Mucosa of descending colon (tissue), 3 donors: ENCODE results near the gene IVNS1ABP. TPM values are rescaled to one million over a fixed set of nuclear protein-coding genes. Genes with fewer than 3 reads are reported as not detected.

ENCODE experiments used
- ATAC-seq: fragments of 200-7000 bp; cut with Tn5 transposase; one replicate; pipeline ENCODE4 v1.9.1; 2020; ENCODE audit warnings: mild to moderate bottlenecking, moderate library complexity
- DNase-seq, 3 donors: peaks; one replicate each; pipeline ENCODE4 v3.0.0-alpha.2; 2020
- H3K36me3 ChIP-seq: fragments of 200-600 bp; one replicate; pipeline ENCODE4 v1.8.0; 2021; ENCODE audit warnings: low read depth, mild to moderate bottlenecking
- H3K4me1 ChIP-seq: fragments of 200-600 bp; one replicate; pipeline ENCODE4 v1.8.0; 2021; ENCODE audit warnings: low read depth, mild to moderate bottlenecking
- H3K4me3 ChIP-seq: fragments of 200-600 bp; one replicate; pipeline ENCODE4 v1.8.0; 2021; ENCODE audit warnings: mild to moderate bottlenecking
- H3K9me3 ChIP-seq: fragments of 200-600 bp; one replicate; pipeline ENCODE4 v1.8.0; 2021; ENCODE audit warnings: mild to moderate bottlenecking
- CTCF ChIP-seq: fragments of 200-600 bp; IDR thresholded peaks from one replicate; pipeline ENCODE4 v1.8.0; 2022; ENCODE audit warnings: antibody characterized with exemption, mild to moderate bottlenecking
- intact Hi-C, 2 donors: fragments of 100-400 bp; cut with DNase I in 1 of 2; cut with micrococcal nuclease in 1 of 2; formaldehyde crosslinking; loops; one replicate each; pipeline versions ENCODE4 v1.11.0 to v1.11.1; 2022; cut with DNase I, micrococcal nuclease
- total RNA-seq, 3 donors: library from RNA; stranded (reverse); fragmentation: NEBNext Ultra II Directional in 2 of 3; extraction: Animal tissue kit (Norgen Biotek cat#: 25700) in 2 of 3; gene quantifications; one replicate each; pipeline versions ENCODE4 v1.2.1 to v1.2.4, GENCODE V29; 2021 to 2023
- donor health status: DM: no; HTN: no; CAD: no; lungs with moderate emphysema.
- donor health status: DM: no; HTN: no; CAD: no.
- donor health status: DM: no; HTN: yes; CAD: no.

IVNS1ABP gene
- total RNA-seq, 3 donors from 2014 or later: 111 to 213 (median 138) TPM

GRCh38 chr1:185249563-185249962 lies 67.5 kb downstream of the IVNS1ABP start:
- intact Hi-C loops: no loop called here
- H3K36me3 ChIP-seq: no peaks in the 10 kb centered on the region
- DNase-seq (no peak), ATAC-seq (no peak)
- no peaks in the 10 kb centered on the region for H3K4me1 ChIP-seq
- H3K4me3 ChIP-seq: no peak overlapping the region
- no peak for TF ChIP-seq CTCF
- H3K9me3 ChIP-seq: no peaks in the 10 kb centered on the region

Other genes with a start within 250 kb of the IVNS1ABP start
- gene TRMT1L, start 160.3 kb downstream of the IVNS1ABP start, total RNA-seq: 10 to 100 TPM; 16.3 to 22.9 (median 19.1) TPM
- 1 to 10 TPM; 5.4 to 7.7 (median 5.7) TPM for gene SWT1, start 160.1 kb downstream of the IVNS1ABP start, total RNA-seq